Nephron (organoid): ENCODE data around the gene RAB40C.
A peak's percentile ranks its signal among the peaks of the same experiment; 100 is the strongest.

Experiments used
- H3K27ac Mint-ChIP-seq, 3 experiments: 2 replicates each; pipeline ENCODE4 v1.8.0; 2020; ENCODE audit warnings: mixed read lengths in 3 of 3, mild to moderate bottlenecking in 2 of 3, moderate library complexity in 1 of 3
- H3K27me3 Mint-ChIP-seq: 2 replicates; pipeline ENCODE4 v1.8.0; 2021; ENCODE audit warnings: low read depth, mild to moderate bottlenecking, moderate library complexity, mixed read lengths
- H3K36me3 Mint-ChIP-seq: 2 replicates; pipeline ENCODE4 v1.8.0; 2020; ENCODE audit warnings: low read depth, mixed read lengths
- H3K4me1 Mint-ChIP-seq: 2 replicates; pipeline ENCODE4 v1.8.0; 2020; ENCODE audit warnings: mixed read lengths
- H3K4me3 Mint-ChIP-seq, 3 experiments: 2 replicates each; pipeline ENCODE4 v1.8.0; 2020; ENCODE audit warnings: mild to moderate bottlenecking in 3 of 3, mixed read lengths in 3 of 3, moderate library complexity in 2 of 3
- H3K9me3 Mint-ChIP-seq: 2 replicates; pipeline ENCODE4 v1.8.0; 2020; ENCODE audit warnings: mixed read lengths
- CTCF ChIP-seq, 3 experiments: fragments of 200-600 bp; sonication (generic); IDR thresholded peaks; one replicate each; pipeline ENCODE4 v1.5.0; 2021; ENCODE audit warnings: antibody characterized with exemption in 3 of 3; ENCODE audit not compliant: unreplicated experiment in 3 of 3

The RAB40C gene

GRCh38 chr16:559021-559380 lies 30.9 kb upstream of the RAB40C start:
- no peak for TF ChIP-seq CTCF (IDR thresholded peaks at IDR 0.05; ENCODE audit: unreplicated experiment in 3 of 3)
- Mint-ChIP-seq H3K27me3 (peaks cover 37% of the 10 kb centered on the region), H3K9me3 (no peaks in the 10 kb centered on the region), H3K4me3 (no peak overlapping the region), H3K36me3 (peaks cover 4% of the 10 kb centered on the region), H3K27ac (no peak overlapping the region), H3K4me1 (peaks cover 12% of the 10 kb centered on the region)

GRCh38 chr16:559411-560203 lies 30.3 kb upstream of the RAB40C start:
- peaks cover 37% of the 10 kb centered on the region for H3K27me3 Mint-ChIP-seq
- H3K36me3 Mint-ChIP-seq: no peaks in the 10 kb centered on the region
- peaks cover 8% of the 10 kb centered on the region for H3K4me1 Mint-ChIP-seq
- no peak overlapping the region for H3K27ac Mint-ChIP-seq
- peak overlapping the region in 2 of 3 experiments; percentile 28 to 74 for H3K4me3 Mint-ChIP-seq
- TF ChIP-seq CTCF (IDR thresholded peaks at IDR 0.05; ENCODE audit: unreplicated experiment in 3 of 3): no peak
- H3K9me3 Mint-ChIP-seq: no peaks in the 10 kb centered on the region

GRCh38 chr16:560204-560700 lies 29.6 kb upstream of the RAB40C start, which contains the start of gene PRR35:
Gene PRR35, plus strand, starts transcription at chr16:560394. Its CDS starts 2,901 bp downstream, at chr16:563295.
- no peak for TF ChIP-seq CTCF (IDR thresholded peaks at IDR 0.05; ENCODE audit: unreplicated experiment in 3 of 3)
- no peak within 1 kb of the TSS for H3K27ac Mint-ChIP-seq
- peaks cover 37% of the 10 kb centered on the region for H3K27me3 Mint-ChIP-seq
- no peaks in the 10 kb centered on the region for H3K9me3 Mint-ChIP-seq
- H3K4me1 Mint-ChIP-seq: peaks cover 8% of the 10 kb centered on the region
- H3K36me3 Mint-ChIP-seq: no peaks in the 10 kb centered on the region
- peak within 1 kb of the TSS in 2 of 3 experiments; percentile 28 to 74 for H3K4me3 Mint-ChIP-seq

- Mint-ChIP-seq H3K9me3 (no peaks in the 10 kb centered on the region), H3K27ac (no peak overlapping the region), H3K27me3 (peaks cover 37% of the 10 kb centered on the region), H3K4me3 (no peak overlapping the region), H3K36me3 (no peaks in the 10 kb centered on the region), H3K4me1 (peaks cover 8% of the 10 kb centered on the region)
- no peak for TF ChIP-seq CTCF (IDR thresholded peaks at IDR 0.05; ENCODE audit: unreplicated experiment in 3 of 3)
Observed at GRCh38 chr16:560701-561412, 29.0 kb upstream of the RAB40C start.

- H3K4me1 Mint-ChIP-seq: peaks cover 9% of the 10 kb centered on the region
- no peak for TF ChIP-seq CTCF (IDR thresholded peaks at IDR 0.05; ENCODE audit: unreplicated experiment in 3 of 3)
- no peak overlapping the region for H3K27ac Mint-ChIP-seq
- peaks cover 37% of the 10 kb centered on the region for H3K27me3 Mint-ChIP-seq
- no peak overlapping the region for H3K4me3 Mint-ChIP-seq
- no peaks in the 10 kb centered on the region for H3K36me3 Mint-ChIP-seq
- H3K9me3 Mint-ChIP-seq: no peaks in the 10 kb centered on the region
Observed at GRCh38 chr16:561413-561794, 28.5 kb upstream of the RAB40C start.
